BLaER1 (cell line): ENCODE measurements around the gene SLC25A22.

Experiments used
- H3K27ac ChIP-seq: shearing (Covaris generic); formaldehyde crosslinking; 2 replicates; pipeline ENCODE4 v1.8.1; 2022
- H3K27me3 ChIP-seq: shearing (Covaris generic); formaldehyde crosslinking; 2 replicates; pipeline ENCODE4 v1.8.1; 2022
- H3K36me3 ChIP-seq: shearing (Covaris generic); formaldehyde crosslinking; 2 replicates; pipeline ENCODE4 v1.8.1; 2022
- H3K4me1 ChIP-seq: shearing (Covaris generic); formaldehyde crosslinking; 2 replicates; pipeline ENCODE4 v1.8.1; 2022
- H3K4me2 ChIP-seq: shearing (Covaris generic); formaldehyde crosslinking; 2 replicates; pipeline ENCODE4 v1.8.1; 2022
- H3K4me3 ChIP-seq: shearing (Covaris generic); formaldehyde crosslinking; 2 replicates; pipeline ENCODE4 v1.8.1; 2022
- H3K9ac ChIP-seq: shearing (Covaris generic); formaldehyde crosslinking; 2 replicates; pipeline ENCODE4 v1.8.1; 2022
- H3K9me3 ChIP-seq: shearing (Covaris generic); formaldehyde crosslinking; 2 replicates; pipeline ENCODE4 v1.8.1; 2022
- H4K20me1 ChIP-seq: shearing (Covaris generic); formaldehyde crosslinking; 2 replicates; pipeline ENCODE4 v1.8.1; 2022
- Cebpa-rat ChIP-seq: shearing (Covaris generic); IDR thresholded peaks from 2 replicates; pipeline ENCODE4 v1.8.1; 2022

Gene SLC25A22

GRCh38 chr11:823441-824291 is 25.6 kb upstream of the SLC25A22 start:
- no peak for TF ChIP-seq Cebpa-rat
- H3K4me1 ChIP-seq, result peaks cover 75% of the 10 kb centered on the region
- H3K36me3 ChIP-seq, result peaks cover 36% of the 10 kb centered on the region
- H3K9ac ChIP-seq, result no peak overlapping the region
- H4K20me1 ChIP-seq, result peaks cover 89% of the 10 kb centered on the region
- no peak overlapping the region for H3K4me3 ChIP-seq
- H3K27ac ChIP-seq, result no peak overlapping the region
- H3K27me3 ChIP-seq, result peaks cover 41% of the 10 kb centered on the region
- H3K4me2 ChIP-seq, result no peak overlapping the region
- no peaks in the 10 kb centered on the region for H3K9me3 ChIP-seq

DNA sequence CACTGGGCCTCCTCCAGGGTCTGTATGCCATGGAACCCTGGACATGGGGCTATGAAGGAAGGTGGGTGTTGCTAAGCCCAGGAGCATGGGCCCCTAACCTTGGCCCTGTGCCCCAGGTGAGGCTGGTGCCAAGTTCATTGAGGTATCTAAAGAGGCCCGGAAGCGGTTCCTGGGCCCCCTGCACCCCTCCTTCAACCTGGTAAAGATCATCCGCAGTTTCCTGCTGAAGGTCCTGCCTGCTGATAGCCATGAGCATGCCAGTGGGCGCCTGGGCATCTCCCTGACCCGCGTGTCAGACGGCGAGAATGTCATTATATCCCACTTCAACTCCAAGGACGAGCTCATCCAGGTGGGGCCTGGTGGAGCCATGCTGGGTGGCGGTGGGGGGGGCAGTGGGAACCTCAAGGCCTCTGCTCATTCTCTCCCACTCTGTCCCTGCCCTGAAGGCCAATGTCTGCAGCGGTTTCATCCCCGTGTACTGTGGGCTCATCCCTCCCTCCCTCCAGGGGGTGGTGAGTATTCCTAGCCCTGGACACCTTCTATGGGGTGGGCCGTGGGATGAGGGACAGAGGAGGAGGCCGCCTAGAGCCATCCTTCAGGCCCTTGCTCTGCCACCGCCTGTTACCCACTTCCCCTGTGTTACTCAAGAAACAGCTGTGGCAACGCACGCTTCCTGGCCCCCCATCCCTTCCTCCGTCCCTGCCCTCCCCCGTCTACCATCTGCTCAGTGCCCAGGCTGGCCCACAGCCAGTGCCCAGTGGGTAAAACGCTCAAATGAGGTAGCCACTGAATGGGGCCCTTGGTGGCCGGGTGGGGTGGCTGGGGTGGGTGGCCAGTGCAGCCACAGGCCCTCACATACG is 23.7 kb upstream of the SLC25A22 start:
- no peak overlapping the region for H3K4me3 ChIP-seq
- H3K9me3 ChIP-seq, result no peaks in the 10 kb centered on the region
- H4K20me1 ChIP-seq, result peaks cover 70% of the 10 kb centered on the region
- H3K27ac ChIP-seq, result no peak overlapping the region
- peak overlapping the region; percentile 94; the same call in 1 of the 2 replicates for H3K9ac ChIP-seq
- no peak for TF ChIP-seq Cebpa-rat
- peaks cover 57% of the 10 kb centered on the region for H3K4me1 ChIP-seq
- H3K36me3 ChIP-seq, result peaks cover 36% of the 10 kb centered on the region
- peaks cover 21% of the 10 kb centered on the region for H3K27me3 ChIP-seq
- H3K4me2 ChIP-seq, result peak overlapping the region; percentile 87

GRCh38 chr11:820655-821511 is 22.8 kb upstream of the SLC25A22 start:
- H3K27ac ChIP-seq, result peak overlapping the region; percentile 90
- H3K27me3 ChIP-seq, result peaks cover 13% of the 10 kb centered on the region
- H3K36me3 ChIP-seq, result peaks cover 41% of the 10 kb centered on the region
- H3K4me3 ChIP-seq, result peak overlapping the region; percentile 88
- peak overlapping the region; percentile 94 for H3K9ac ChIP-seq
- H4K20me1 ChIP-seq, result peaks cover 65% of the 10 kb centered on the region
- peaks cover 49% of the 10 kb centered on the region for H3K4me1 ChIP-seq
- no peaks in the 10 kb centered on the region for H3K9me3 ChIP-seq
- H3K4me2 ChIP-seq, result peak overlapping the region; percentile 87
- no peak for TF ChIP-seq Cebpa-rat

DNA sequence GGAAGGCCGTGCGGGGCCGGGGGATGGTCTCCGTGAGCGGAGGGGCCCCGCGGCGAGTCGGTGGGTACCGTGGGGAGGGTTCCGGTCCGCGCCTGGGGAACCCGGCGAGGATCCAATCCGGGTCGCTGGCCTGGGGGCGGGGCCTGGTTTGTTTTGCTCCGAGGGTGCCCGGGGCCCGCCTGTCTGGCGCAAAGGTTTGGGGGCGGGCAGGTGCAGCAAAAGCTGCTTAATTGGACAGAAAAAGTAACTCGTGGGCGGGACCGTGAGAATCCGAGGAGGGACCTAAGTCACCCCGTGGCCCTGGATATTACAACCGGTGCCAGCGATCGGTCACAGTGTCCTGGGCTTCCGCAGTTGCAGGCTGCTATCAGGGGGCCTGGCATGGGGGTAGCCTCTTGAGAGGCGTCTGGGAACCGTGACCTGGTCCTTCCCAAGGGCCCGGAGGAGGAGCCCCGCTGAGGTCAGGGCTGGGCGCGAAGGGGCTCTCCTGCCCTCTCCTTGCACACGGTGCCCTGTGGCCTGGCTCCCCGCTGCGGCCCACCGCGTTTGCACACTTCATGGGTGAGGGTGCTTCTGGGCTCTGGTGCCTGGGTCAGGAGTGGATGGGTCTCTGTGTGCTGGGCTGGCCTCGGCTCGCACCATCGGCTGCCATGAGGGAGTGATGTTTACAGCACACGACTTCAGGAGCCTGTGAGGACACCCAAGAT is 22.0 kb upstream of the SLC25A22 start:
- no peak for TF ChIP-seq Cebpa-rat
- Histone ChIP-seq H3K9ac (peak overlapping the region; percentile 94), H3K4me2 (peak overlapping the region; percentile 87), H3K4me3 (peak overlapping the region; percentile 88), H3K36me3 (peaks cover 41% of the 10 kb centered on the region), H4K20me1 (peaks cover 60% of the 10 kb centered on the region), H3K27me3 (peaks cover 5% of the 10 kb centered on the region), H3K4me1 (peaks cover 41% of the 10 kb centered on the region), H3K9me3 (no peaks in the 10 kb centered on the region), H3K27ac (peak overlapping the region; percentile 90)

GRCh38 chr11:819129-819931 is 21.2 kb upstream of the SLC25A22 start:
- H3K4me3 ChIP-seq, result peak overlapping the region; percentile 88
- H3K4me1 ChIP-seq, result peaks cover 33% of the 10 kb centered on the region
- peaks cover 52% of the 10 kb centered on the region for H4K20me1 ChIP-seq
- peak overlapping the region; percentile 90 for H3K27ac ChIP-seq
- peak overlapping the region; percentile 89 for H3K4me2 ChIP-seq
- H3K27me3 ChIP-seq, result no peaks in the 10 kb centered on the region
- peak overlapping the region; percentile 94 for H3K9ac ChIP-seq
- no peak for TF ChIP-seq Cebpa-rat
- H3K9me3 ChIP-seq, result no peaks in the 10 kb centered on the region
- peaks cover 41% of the 10 kb centered on the region for H3K36me3 ChIP-seq

- Histone ChIP-seq H3K36me3 (peaks cover 41% of the 10 kb centered on the region), H4K20me1 (peaks cover 51% of the 10 kb centered on the region), H3K4me3 (peak within 1 kb of the TSS; percentile 88), H3K4me1 (peaks cover 33% of the 10 kb centered on the region), H3K4me2 (peak within 1 kb of the TSS; percentile 89), H3K9ac (peak within 1 kb of the TSS; percentile 94), H3K27me3 (no peaks in the 10 kb centered on the region), H3K9me3 (no peaks in the 10 kb centered on the region), H3K27ac (peak within 1 kb of the TSS; percentile 90)
- TF ChIP-seq Cebpa-rat, result no peak
These were observed 20.5 kb upstream of the SLC25A22 start, which contains the start of gene PNPLA2 for GRCh38 chr11:818396-819128. Gene PNPLA2 (plus strand): TSS chr11:818914. CDS start chr11:819719, 805 bp downstream.

GRCh38 chr11:816433-816779 is 18.3 kb upstream of the SLC25A22 start:
- Histone ChIP-seq H3K27ac (no peak overlapping the region), H4K20me1 (peaks cover 51% of the 10 kb centered on the region), H3K4me2 (no peak overlapping the region), H3K9me3 (no peaks in the 10 kb centered on the region), H3K9ac (no peak overlapping the region), H3K4me1 (peaks cover 43% of the 10 kb centered on the region), H3K36me3 (peaks cover 50% of the 10 kb centered on the region), H3K4me3 (no peak overlapping the region), H3K27me3 (no peaks in the 10 kb centered on the region)
- no peak for TF ChIP-seq Cebpa-rat
